Measurements from ENCODE around the gene TSKU.

TSKU gene

DNA sequence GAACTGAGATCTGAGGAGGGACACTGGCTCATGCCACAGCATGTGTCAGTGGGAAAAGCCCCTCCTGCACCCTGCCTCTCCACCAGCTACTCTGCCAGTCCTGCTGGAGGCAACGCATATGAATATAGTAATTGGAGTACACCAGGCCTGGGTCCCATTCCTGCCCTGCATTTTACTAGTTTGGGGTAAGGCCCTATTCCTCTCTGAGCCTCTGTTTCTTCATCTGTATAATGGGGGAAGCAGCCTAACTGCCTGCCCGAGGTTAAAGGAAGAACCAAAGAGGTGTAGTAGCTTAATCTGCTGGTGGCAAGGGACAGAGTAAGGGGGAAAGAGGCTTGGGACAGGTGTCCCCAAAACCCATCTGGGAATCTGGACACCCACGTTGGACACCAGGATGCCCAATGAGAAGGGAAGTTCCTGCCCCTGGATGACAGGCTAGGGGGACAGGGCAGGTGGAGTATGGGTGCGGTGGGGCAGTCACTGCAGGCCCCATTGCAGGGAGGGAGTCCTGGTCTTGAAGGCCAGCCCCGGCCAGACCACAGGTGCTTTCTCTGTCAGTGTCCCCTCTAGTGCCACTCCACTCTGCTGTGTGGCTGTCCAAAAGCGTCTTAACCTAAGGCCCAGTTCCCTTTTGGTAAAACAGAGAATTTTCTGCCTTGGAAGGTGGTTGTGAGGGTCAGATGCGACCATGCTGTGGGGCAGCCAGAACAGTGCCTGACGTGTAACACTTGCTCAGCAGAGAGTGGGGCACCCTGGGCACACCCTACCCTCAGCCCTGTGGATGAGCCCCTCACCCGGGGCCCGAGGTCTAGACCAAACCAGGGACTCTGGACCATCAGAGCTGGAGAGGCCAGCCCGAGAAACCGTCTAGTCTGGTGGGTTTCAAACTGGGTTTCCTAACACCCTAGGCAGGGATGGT lies 11.5 kb downstream of the TSKU start:
- no peak for TF ChIP-seq GATA3 (IDR thresholded peaks at IDR 0.05; ENCODE audit: low read depth, low read length)
- TF ChIP-seq GATA2 (IDR thresholded peaks at IDR 0.05; ENCODE audit: low read depth, low read length): no peak

DNA sequence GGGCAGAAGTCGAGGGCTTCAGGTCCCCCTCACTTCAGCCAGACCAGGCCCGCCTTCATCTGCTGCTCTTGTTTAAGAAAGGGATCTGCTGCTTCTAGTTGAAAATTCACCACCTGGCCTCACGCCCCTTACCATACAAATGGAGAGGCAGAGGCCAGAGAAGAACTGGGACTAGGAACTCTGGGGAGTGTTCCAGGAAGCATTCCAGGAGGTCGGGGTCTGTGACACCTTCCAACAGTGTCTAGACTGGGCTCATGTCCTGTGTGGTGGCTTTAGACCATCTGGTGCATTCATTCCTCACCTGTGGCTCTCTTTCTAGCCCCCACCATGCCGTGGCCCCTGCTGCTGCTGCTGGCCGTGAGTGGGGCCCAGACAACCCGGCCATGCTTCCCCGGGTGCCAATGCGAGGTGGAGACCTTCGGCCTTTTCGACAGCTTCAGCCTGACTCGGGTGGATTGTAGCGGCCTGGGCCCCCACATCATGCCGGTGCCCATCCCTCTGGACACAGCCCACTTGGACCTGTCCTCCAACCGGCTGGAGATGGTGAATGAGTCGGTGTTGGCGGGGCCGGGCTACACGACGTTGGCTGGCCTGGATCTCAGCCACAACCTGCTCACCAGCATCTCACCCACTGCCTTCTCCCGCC lies 12.3 kb downstream of the TSKU start:
- no peak for TF ChIP-seq GATA2 (IDR thresholded peaks at IDR 0.05; ENCODE audit: low read depth, low read length)
- TF ChIP-seq GATA3 (IDR thresholded peaks at IDR 0.05; ENCODE audit: low read depth, low read length): no peak

DNA sequence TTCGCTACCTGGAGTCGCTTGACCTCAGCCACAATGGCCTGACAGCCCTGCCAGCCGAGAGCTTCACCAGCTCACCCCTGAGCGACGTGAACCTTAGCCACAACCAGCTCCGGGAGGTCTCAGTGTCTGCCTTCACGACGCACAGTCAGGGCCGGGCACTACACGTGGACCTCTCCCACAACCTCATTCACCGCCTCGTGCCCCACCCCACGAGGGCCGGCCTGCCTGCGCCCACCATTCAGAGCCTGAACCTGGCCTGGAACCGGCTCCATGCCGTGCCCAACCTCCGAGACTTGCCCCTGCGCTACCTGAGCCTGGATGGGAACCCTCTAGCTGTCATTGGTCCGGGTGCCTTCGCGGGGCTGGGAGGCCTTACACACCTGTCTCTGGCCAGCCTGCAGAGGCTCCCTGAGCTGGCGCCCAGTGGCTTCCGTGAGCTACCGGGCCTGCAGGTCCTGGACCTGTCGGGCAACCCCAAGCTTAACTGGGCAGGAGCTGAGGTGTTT lies 12.8 kb downstream of the TSKU start:
- no peak for TF ChIP-seq GATA2 (IDR thresholded peaks at IDR 0.05; ENCODE audit: low read depth, low read length)
- TF ChIP-seq GATA3 (IDR thresholded peaks at IDR 0.05; ENCODE audit: low read depth, low read length): no peak

DNA sequence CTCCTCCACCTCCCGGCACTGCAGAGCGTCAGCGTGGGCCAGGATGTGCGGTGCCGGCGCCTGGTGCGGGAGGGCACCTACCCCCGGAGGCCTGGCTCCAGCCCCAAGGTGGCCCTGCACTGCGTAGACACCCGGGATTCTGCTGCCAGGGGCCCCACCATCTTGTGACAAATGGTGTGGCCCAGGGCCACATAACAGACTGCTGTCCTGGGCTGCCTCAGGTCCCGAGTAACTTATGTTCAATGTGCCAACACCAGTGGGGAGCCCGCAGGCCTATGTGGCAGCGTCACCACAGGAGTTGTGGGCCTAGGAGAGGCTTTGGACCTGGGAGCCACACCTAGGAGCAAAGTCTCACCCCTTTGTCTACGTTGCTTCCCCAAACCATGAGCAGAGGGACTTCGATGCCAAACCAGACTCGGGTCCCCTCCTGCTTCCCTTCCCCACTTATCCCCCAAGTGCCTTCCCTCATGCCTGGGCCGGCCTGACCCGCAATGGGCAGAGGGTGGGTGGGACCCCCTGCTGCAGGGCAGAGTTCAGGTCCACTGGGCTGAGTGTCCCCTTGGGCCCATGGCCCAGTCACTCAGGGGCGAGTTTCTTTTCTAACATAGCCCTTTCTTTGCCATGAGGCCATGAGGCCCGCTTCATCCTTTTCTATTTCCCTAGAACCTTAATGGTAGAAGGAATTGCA lies 13.5 kb downstream of the TSKU start:
- TF ChIP-seq GATA2 (IDR thresholded peaks at IDR 0.05; ENCODE audit: low read depth, low read length) (no peak), GATA3 (IDR thresholded peaks at IDR 0.05; ENCODE audit: low read depth, low read length) (no peak)

DNA sequence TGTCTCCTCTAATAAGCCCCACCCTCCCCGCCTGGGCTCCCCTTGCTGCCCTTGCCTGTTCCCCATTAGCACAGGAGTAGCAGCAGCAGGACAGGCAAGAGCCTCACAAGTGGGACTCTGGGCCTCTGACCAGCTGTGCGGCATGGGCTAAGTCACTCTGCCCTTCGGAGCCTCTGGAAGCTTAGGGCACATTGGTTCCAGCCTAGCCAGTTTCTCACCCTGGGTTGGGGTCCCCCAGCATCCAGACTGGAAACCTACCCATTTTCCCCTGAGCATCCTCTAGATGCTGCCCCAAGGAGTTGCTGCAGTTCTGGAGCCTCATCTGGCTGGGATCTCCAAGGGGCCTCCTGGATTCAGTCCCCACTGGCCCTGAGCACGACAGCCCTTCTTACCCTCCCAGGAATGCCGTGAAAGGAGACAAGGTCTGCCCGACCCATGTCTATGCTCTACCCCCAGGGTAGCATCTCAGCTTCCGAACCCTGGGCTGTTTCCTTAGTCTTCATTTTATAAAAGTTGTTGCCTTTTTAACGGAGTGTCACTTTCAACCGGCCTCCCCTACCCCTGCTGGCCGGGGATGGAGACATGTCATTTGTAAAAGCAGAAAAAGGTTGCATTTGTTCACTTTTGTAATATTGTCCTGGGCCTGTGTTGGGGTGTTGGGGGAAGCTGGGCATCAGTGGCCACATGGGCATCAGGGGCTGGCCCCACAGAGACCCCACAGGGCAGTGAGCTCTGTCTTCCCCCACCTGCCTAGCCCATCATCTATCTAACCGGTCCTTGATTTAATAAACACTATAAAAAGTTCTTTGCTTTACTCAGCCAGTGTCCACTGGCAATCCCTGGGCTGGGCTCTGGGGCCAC lies 14.4 kb downstream of the TSKU start:
- TF ChIP-seq GATA3 (IDR thresholded peaks at IDR 0.05; ENCODE audit: low read depth, low read length): no peak

DNA sequence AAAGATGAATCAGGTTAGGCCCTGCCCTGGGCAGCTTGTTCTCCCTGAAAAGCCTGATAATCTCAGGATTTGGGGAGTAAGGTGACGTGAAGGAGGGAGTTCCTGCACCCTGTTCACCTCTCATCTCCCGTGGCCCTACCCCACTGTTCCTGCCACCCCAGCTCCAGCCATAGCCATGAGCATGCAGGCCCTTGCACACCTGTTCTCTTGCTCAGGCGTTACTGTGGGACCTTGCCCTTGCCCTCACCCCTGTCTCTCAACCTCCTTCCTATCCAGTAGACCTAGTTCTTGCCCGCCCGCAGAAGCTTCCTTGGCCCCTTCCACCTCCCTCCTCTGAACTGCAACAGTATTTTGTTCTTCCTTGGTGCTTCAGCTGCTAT lies 15.0 kb downstream of the TSKU start:
- TF ChIP-seq GATA2 (IDR thresholded peaks at IDR 0.05; ENCODE audit: low read depth, low read length) (no peak), GATA3 (IDR thresholded peaks at IDR 0.05; ENCODE audit: low read depth, low read length) (no peak)

DNA sequence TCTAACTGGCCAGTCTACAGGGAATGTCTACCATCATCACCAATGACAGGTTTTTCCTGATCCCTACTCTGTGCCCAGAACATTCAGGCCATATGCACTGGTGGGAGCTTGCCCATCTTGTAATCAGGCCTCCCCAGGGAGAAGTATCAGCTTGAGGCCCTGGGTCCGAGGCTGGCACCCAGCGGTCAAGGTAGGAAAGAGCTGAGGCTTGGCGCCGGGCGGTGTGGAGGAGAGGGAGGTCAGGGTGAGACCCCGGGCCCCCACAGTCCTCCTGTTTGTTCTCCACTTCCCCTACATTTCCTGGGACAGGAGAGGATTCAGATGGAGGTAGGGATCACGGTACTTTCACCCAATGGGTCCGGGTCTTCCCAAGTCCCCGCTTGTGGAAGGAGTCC lies 15.5 kb downstream of the TSKU start:
- no peak for TF ChIP-seq GATA3 (IDR thresholded peaks at IDR 0.05; ENCODE audit: low read depth, low read length)
- no peak for TF ChIP-seq GATA2 (IDR thresholded peaks at IDR 0.05; ENCODE audit: low read depth, low read length)

DNA sequence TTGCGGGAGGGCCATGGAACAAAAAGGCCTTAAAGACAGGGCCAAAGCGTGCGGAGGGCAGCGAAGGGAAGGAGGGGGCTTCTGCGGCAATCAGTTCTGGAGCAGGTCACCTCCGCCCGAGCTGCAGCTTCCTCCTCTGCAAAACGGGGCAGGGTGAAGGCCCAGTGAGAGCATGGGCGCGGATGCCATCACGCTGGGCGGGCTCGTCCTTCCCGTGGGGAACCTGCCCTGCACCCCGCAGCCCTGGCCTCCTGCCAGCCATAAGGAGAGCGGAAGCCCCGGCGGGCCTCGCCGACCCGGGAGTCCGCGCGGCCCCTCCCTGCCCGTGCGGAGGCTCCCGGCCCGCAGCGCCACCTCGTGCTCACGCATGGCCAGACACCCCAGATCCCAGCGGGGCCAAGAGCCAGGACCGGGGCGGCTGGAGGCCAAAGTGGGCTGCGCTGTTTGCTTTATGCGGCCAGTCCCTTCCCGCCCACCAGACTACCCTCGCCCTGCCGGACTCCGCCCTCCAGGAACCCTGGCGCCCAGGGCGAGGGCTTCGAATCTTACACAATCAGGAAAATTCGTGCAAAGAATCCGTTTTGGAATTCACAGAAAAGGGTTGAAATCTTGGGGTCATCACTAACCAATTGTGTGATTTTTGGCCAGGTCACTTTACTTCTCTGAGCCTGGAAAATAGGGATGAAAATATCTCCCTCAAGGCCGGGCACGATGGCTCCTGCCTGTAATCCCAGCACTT lies 16.1 kb downstream of the TSKU start:
- TF ChIP-seq GATA3 (IDR thresholded peaks at IDR 0.05; ENCODE audit: low read depth, low read length) (no peak), GATA2 (IDR thresholded peaks at IDR 0.05; ENCODE audit: low read depth, low read length) (no peak)

DNA sequence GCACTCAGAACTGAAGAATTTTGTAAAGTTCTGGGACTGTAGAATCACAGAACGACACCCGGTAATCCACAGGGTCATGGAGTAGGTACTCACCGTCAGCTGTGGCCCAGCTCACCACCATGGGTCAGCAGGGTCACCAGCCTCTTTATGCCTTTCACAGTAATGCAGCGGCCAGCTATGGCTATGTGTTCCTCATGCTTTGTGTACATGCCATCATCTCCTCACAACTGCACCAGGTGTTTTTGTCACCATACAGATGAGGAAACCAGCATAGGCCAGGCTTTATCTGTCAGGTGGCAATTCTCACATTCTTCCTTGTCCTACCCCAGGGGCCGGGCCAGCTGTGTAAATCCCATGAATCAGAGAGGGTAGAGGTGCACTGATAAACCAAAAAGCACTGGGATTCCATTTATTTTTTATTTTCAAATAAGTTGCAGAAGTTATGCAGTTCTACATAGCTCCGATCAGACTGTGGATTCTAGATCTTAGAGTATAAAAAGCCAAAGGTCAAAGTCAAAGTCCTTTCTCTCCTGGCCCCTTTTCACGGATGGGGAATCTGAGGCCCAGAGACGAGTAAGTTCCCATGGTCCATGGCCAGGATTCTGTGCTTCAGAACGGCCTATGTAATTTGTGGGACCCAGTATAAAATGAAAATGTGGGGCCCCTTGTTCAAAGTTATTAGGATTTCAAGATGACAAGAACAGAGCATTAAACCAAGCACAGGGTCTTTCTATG lies 17.5 kb downstream of the TSKU start:
- TF ChIP-seq GATA2 (IDR thresholded peaks at IDR 0.05; ENCODE audit: low read depth, low read length) (no peak), GATA3 (IDR thresholded peaks at IDR 0.05; ENCODE audit: low read depth, low read length) (no peak)

DNA sequence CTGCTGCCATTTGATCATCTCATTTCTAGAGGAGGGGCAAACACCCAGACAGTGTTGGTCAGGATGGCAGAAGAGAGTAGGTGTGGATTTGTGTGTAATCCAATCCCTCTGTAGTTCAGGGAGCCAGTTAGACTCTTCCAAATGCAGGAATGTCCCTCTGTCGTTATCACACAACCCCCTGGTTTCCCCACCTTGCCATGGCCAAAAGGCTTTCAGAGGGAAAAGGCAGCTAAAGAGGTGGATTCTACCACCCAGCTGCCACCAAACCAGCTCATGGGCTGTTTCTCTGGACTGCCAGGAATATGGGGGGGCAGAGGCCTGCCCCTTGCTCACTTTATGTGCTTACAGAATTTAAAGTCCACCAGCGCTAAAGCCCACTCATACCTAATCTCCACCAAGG lies 18.1 kb downstream of the TSKU start:
- TF ChIP-seq GATA3 (IDR thresholded peaks at IDR 0.05; ENCODE audit: low read depth, low read length) (no peak), GATA2 (IDR thresholded peaks at IDR 0.05; ENCODE audit: low read depth, low read length) (no peak)

DNA sequence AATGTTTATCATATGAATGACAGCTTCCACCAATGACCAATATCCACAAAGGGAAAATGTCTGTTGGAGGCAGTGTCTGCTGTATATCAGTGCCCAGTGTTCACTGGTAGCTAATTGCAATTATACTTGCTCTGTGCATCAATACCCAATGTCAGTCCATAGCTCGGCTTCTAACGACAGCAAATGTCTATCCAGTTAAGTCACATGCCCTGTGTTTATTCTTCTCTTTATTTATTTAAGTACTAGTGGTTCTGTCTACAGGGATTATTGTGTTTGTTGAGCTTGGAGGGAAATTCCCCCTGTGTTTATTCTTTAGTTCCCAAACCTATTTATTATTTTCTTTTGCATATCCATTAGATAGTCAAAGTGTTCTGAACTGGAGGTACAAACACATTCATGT lies 18.6 kb downstream of the TSKU start:
- TF ChIP-seq GATA3 (IDR thresholded peaks at IDR 0.05; ENCODE audit: low read depth, low read length) (no peak), GATA2 (IDR thresholded peaks at IDR 0.05; ENCODE audit: low read depth, low read length) (no peak)

DNA sequence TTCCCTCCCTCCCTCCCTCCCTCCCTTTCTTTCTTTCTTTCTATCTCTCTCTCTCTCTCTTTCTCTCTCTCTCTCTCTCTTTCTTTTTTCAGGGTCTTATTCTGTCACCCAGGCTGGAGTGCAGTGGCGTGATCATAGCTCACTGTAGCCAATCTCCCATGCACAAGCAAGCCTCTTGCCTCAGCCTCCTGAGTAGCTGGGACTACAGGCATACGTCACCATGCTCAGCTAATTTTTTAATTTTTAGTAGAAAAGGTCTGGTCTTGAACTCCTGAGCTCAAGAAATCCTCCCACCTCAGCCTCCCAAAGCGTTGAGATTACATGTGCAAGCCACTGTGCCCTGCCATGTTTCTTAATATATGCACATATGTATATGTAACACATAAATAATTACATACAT lies 19.0 kb downstream of the TSKU start:
- TF ChIP-seq GATA3 (IDR thresholded peaks at IDR 0.05; ENCODE audit: low read depth, low read length): no peak
- TF ChIP-seq GATA2 (IDR thresholded peaks at IDR 0.05; ENCODE audit: low read depth, low read length): no peak

Measured in SH-SY5Y (cell line).